IPS-18c (cell line): ENCODE results near the gene BBS1.
A peak's percentile ranks its signal among the peaks of the same experiment; 100 is the strongest.
"Not testable (repeated sequence)": the region's sequence is repeated elsewhere in the genome, so short reads cannot be mapped to it uniquely, and the experiment has no call there.

ENCODE experiments used
- H3K4me3 ChIP-seq: 2 replicates; pipeline ENCODE4 v1.7.0; 2013; ENCODE audit warnings: low read depth, mild to moderate bottlenecking, low read length, moderate library complexity; ENCODE audit not compliant: insufficient read depth
- H3K9me3 ChIP-seq: one replicate; pipeline ENCODE4 v1.6.1; 2013; ENCODE audit warnings: mild to moderate bottlenecking, low read length, moderate library complexity; ENCODE audit not compliant: control insufficient read depth, insufficient read depth

The BBS1 gene

GRCh38 chr11:66510271-66510989 is at the start of gene BBS1:
Gene BBS1, plus strand, starts transcription at chr11:66510635. Its CDS starts 25 bp downstream, at chr11:66510660.
- H3K9me3 ChIP-seq: peaks cover 5% of the 10 kb centered on the region
- peak within 1 kb of the TSS; percentile 91 for H3K4me3 ChIP-seq

GRCh38 chr11:66462010-66462409 is 48.4 kb upstream of the BBS1 start:
- no peak overlapping the region for H3K4me3 ChIP-seq

GRCh38 chr11:66462911-66463310 is 47.5 kb upstream of the BBS1 start:
- Histone ChIP-seq H3K4me3 (no peak overlapping the region), H3K9me3 (peaks cover 2% of the 10 kb centered on the region)

More at GRCh38 chr11:66462010-66462409, 48.4 kb upstream of the BBS1 start:
- H3K9me3 ChIP-seq: peaks cover 2% of the 10 kb centered on the region

GRCh38 chr11:66464116-66464515 is 46.3 kb upstream of the BBS1 start:
- H3K4me3 ChIP-seq, H3K9me3 ChIP-seq: not testable (repeated sequence)

GRCh38 chr11:66464916-66465315 is 45.5 kb upstream of the BBS1 start:
- no peak overlapping the region for H3K4me3 ChIP-seq

DNA sequence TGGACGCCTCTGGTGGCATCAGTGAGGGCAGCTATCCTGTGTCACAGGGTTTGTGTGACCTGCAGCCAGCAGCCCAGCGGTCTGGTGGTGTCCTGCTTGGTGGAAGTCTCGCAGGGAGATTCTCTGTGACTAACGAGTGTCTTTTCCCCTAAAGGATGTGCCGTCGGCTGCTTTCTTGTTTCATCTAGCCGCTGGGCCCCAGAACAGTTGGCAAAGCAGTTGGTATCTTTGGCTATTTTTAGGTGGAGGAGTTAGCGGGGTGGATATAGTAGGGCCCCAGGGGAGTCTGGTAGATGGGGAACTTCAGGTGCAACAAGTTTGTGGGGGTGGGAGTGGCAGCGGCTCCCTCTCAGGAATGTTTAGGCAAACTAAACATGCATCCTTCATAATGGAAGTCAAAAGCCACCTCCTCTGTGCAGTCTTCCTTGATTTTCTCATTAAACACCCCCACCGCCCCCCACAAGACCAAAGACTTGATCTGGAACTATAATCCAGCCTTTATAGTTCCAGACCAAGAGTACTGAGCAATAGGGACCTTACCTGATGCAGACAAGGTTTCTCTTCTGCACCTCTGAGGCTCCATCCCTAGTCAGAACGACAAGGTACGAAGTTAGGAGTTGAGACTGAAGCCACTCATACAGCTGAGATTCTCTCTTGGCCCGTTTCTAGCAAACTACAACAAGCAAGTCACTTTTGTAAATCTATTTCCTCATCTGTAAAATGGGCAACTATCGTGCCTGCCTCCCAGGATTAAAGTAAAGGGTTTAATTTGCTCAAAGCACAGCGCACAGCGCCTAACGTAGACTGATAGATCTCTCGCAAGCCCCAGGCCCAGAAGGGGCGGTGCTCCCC is 44.8 kb upstream of the BBS1 start:
- Histone ChIP-seq H3K9me3 (peaks cover 2% of the 10 kb centered on the region), H3K4me3 (peak overlapping the region; percentile 77)

More at GRCh38 chr11:66464916-66465315, 45.5 kb upstream of the BBS1 start:
- peaks cover 2% of the 10 kb centered on the region for H3K9me3 ChIP-seq

DNA sequence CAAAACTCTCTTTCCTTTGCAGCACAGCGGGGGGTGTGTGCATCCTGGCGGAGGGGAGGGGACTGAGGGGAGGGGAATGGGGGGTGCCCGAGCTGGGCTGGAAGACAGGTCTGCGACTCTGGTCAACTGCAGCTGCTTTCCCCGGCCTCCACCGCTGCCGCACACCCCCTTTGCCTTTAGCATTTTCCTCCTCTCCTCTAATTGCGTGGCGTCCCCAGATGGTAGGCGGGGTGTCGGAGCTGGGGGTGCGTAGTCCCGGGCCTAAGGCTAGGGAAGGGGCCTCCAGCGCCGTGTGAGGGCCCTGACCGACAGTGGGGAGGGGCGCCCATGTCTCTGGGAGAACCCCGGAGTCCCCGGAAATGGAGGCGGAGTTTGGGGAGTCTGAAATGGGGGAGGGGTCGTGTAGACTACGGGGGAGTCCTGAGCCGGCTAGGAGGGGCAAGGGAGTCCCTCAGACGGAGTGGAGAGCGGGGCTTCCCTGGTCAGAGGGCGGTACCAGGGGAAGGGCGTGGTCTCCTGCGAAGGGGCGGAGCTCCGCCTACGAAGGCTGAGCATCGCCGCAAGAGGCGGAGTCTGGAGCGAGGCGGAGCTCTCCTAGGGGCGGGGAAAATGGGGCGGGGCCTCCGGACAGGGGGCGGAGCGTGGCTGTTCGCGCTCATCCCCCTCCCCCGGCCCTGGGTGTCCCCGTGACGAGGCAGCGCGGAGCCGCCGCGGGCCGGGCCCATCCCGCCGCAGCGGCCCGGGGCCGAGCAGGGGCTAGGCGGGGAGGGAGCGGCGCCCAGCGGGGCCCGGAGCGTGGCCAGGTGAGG is 44.0 kb upstream of the BBS1 start, which contains the start of gene PELI3:
TSS of gene PELI3 (plus strand) at position 681 of the 809 bp plus-strand sequence. CDS start 1,224 bp downstream, outside the sequence.
- H3K4me3 ChIP-seq: peak within 1 kb of the TSS; percentile 77
- H3K9me3 ChIP-seq: peaks cover 4% of the 10 kb centered on the region

GRCh38 chr11:66467034-66467659 is 43.3 kb upstream of the BBS1 start:
- Histone ChIP-seq H3K9me3 (peaks cover 4% of the 10 kb centered on the region), H3K4me3 (peak overlapping the region; percentile 77)

DNA sequence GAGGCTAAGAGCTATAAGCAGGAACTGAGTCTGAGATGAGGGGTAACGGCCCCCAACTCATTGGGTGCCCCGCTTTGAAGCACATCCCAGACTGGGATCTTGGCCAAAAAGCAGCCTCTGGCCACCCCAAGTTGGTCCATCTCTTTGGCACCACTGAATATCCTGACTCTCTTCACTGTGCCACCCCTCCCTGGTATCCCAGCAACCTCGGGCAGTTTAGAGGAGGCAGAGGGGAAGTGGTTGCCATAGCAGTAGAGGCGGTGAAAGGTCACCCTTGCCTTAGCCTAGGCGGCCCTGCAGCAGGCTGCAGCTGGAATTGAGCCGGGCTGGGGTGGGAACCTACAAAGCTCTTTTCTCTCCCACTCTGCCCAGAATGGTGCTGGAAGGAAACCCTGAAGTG is 42.7 kb upstream of the BBS1 start:
- Histone ChIP-seq H3K9me3 (peaks cover 2% of the 10 kb centered on the region), H3K4me3 (peak overlapping the region; percentile 77)

- H3K9me3 ChIP-seq: peaks cover 2% of the 10 kb centered on the region
- H3K4me3 ChIP-seq: no peak overlapping the region
Observed at GRCh38 chr11:66468691-66469090, 41.7 kb upstream of the BBS1 start.

DNA sequence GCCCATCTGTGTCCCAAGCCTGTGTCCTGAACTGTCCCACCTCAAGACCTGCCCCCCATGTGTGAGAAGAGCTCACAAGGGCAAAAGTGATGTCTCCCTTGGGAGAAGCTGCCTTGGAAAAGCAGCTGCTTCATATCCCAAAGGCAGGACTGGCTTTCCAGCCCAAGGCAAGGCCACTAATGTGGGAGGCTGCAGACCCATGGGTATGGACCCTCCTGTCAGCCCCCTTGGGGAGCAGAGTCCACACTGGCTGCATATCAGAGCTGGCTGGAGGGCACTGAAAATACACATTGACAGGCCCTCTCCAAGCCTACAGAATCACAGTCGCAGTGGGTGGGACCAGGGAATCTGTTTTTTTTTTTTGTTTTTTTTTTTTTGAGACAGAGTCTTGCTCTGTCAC is 41.0 kb upstream of the BBS1 start:
- H3K4me3 ChIP-seq: no peak overlapping the region

GRCh38 chr11:66470015-66470414 is 40.4 kb upstream of the BBS1 start:
- Histone ChIP-seq H3K9me3 (peaks cover 2% of the 10 kb centered on the region), H3K4me3 (no peak overlapping the region)

More for the DNA sequence above, 41.0 kb upstream of the BBS1 start:
- peaks cover 2% of the 10 kb centered on the region for H3K9me3 ChIP-seq

DNA sequence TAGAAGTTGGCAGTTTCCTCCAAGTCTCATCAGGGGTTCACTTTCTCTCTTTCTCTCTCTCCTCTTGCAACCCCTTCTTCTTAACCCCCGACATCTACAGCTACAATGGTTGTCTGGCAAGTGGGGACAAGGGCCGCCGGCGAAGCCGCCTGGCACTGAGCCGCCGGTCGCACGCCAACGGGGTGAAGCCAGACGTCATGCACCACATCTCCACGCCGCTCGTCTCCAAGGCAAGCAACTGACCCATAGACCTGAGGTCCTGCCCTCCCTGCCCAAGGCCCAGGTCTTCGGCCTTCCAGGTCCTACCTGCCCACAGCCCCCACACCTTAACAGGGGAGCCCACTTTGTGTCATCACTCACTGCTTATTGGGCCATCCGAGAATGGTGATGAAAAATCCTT is 39.3 kb upstream of the BBS1 start:
- H3K4me3 ChIP-seq: no peak overlapping the region
- peaks cover 2% of the 10 kb centered on the region for H3K9me3 ChIP-seq

- peaks cover 2% of the 10 kb centered on the region for H3K9me3 ChIP-seq
- no peak overlapping the region for H3K4me3 ChIP-seq
Observed at GRCh38 chr11:66472054-66472453, 38.4 kb upstream of the BBS1 start.

DNA sequence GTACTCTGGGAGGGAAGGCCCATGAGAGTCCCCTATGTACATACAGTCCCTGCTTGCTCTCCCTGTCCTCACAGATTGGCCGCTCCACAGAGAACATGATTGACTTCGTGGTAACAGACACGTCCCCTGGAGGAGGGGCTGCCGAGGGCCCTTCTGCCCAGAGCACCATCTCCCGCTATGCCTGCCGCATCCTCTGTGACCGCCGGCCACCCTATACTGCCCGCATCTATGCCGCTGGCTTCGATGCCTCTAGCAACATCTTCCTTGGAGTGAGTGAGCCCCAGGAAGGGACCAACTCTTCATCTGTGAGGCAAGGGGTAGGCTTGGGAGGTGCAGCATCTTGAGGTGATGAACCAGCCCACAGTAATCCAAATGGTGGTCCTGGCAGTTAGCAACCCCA is 37.3 kb upstream of the BBS1 start:
- H3K9me3 ChIP-seq: peaks cover 2% of the 10 kb centered on the region
- no peak overlapping the region for H3K4me3 ChIP-seq

DNA sequence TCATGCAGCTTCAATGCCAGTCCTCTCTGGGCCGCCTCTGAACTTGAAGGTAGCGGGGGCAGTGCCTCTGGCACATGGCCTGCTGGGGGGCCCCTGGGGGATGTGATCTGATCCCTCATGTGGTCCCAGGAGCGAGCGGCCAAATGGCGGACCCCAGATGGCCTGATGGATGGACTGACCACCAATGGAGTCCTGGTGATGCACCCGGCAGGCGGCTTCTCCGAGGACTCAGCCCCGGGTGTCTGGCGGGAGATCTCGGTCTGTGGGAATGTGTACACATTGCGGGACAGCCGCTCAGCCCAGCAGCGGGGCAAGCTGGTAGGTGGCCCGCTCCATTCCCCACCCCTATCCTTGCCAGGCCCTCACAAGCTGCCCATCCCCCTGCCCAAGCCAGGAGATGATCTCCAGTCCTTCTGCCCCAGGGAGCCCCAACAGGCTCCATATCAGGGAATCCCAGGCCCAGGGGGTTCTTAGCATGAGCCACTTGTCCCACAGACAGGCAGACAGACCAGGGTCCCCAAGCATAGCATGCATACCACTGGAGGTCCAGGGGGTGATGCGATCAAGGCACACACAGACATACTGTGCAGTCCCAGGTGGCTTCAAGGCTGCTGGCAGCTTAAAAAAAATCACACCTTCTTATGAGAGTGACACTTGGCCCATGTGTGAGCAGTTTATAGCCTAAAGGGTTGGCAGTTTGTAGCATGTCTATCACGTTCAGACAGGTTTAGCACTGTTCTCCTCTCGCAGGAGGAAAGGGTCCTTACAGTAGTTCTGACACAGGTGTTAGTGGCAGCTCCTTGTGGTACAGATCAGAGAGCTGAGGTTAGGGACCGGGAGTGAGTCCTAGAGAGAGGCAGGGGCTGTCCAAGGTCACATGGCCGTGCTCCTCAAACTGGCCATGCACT is 36.6 kb upstream of the BBS1 start:
- peaks cover 2% of the 10 kb centered on the region for H3K9me3 ChIP-seq
- H3K4me3 ChIP-seq: no peak overlapping the region
